Natural killer cell treated with Interleukin-12 subunit alpha and Interleukin-12 subunit beta and Interleukin-15 and Interleukin-18, amount 100 ng/mL, for 72 hours (primary cell): ENCODE results near the gene PALB2. TPM values are rescaled to one million over a fixed set of nuclear protein-coding genes. Genes with fewer than 3 reads are reported as not detected.
"Not testable (repeated sequence)": the region's sequence is repeated elsewhere in the genome, so short reads cannot be mapped to it uniquely, and the experiment has no call there.

Experiments
- ATAC-seq, 2 donors: fragments of 150-1000 bp; cut with Tn5 transposase in 1 of 2; sonication (Bioruptor Pico), chemical (Tn5 transposase) in 1 of 2; 2 replicates each; pipeline ENCODE4 v1.10.0; 2021
- DNase-seq: peaks from one replicate; pipeline ENCODE4 v3.0.0; 2022; ENCODE audit warnings: low spot score
- H3K27ac Mint-ChIP-seq, 2 donors: 1 replicate in 1 of 2; 2 replicates in 1 of 2; pipeline ENCODE4 v1.8.0; 2022; ENCODE audit warnings: mixed read lengths in 2 of 2, mild to moderate bottlenecking in 1 of 2, moderate library complexity in 1 of 2
- H3K27me3 Mint-ChIP-seq, 2 donors: 1 replicate in 1 of 2; 2 replicates in 1 of 2; pipeline ENCODE4 v1.8.0; 2022; ENCODE audit warnings: mixed read lengths in 2 of 2
- H3K36me3 Mint-ChIP-seq: one replicate; pipeline ENCODE4 v1.8.0; 2022; ENCODE audit warnings: mixed read lengths
- H3K4me1 Mint-ChIP-seq, 2 donors: 1 replicate in 1 of 2; 2 replicates in 1 of 2; pipeline ENCODE4 v1.8.0; 2022; ENCODE audit warnings: low read depth in 2 of 2, mixed read lengths in 2 of 2, mild to moderate bottlenecking in 1 of 2
- H3K4me3 Mint-ChIP-seq: one replicate; pipeline ENCODE4 v1.8.0; 2022; ENCODE audit warnings: mixed read lengths
- H3K9me3 Mint-ChIP-seq: 2 replicates; pipeline ENCODE4 v1.8.0; 2022; ENCODE audit warnings: mixed read lengths
- total RNA-seq, 2 donors: library from RNA; stranded (reverse); gene quantifications; one replicate each; pipeline ENCODE4 v1.2.3, GENCODE V29; 2022

PALB2 gene
- total RNA-seq, 2 donors from 2014 or later = 20.6 to 28.4 TPM

DNA sequence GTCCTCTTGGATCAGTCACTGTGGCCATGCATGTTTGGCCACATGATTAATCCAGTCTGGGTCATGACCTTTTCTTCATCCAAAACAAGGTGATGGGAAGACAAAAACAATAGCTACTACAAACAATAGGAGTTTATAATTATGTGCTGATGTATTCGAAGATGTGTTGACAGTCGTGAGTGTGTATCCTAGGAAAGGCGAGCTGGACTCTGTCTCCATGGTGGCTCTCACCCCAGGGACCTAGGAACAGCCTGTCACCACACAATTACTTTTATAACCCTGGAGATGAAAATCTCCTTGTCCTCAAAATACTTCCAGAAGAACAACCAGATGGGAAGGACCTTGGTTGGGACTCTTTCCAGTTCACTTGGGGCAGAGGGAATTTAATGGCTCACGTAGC, 27.8 kb upstream of the PALB2 start:
- Mint-ChIP-seq H3K4me3 (no peak overlapping the region), H3K9me3 (no peaks in the 10 kb centered on the region), H3K4me1 (peaks cover 17 to 19% of the 10 kb centered on the region in 2 donors), H3K36me3 (peaks cover 14% of the 10 kb centered on the region), H3K27ac (no peak overlapping the region), H3K27me3 (no peaks in the 10 kb centered on the region)
- no peak for ATAC-seq
- no peak for DNase-seq

GRCh38 chr16:23668225-23668624, 27.1 kb upstream of the PALB2 start:
- Mint-ChIP-seq H3K27me3 (no peaks in the 10 kb centered on the region), H3K9me3 (no peaks in the 10 kb centered on the region), H3K4me3 (no peak overlapping the region), H3K4me1 (peaks cover 17 to 19% of the 10 kb centered on the region in 2 donors), H3K27ac (no peak overlapping the region), H3K36me3 (peaks cover 14% of the 10 kb centered on the region)
- DNase-seq (no peak), ATAC-seq (no peak)

- H3K4me1 Mint-ChIP-seq = peaks cover 17 to 19% of the 10 kb centered on the region in 2 donors
- H3K9me3 Mint-ChIP-seq = no peaks in the 10 kb centered on the region
- no peaks in the 10 kb centered on the region for H3K27me3 Mint-ChIP-seq
- no peak overlapping the region for H3K27ac Mint-ChIP-seq
- no peak for DNase-seq
- peaks cover 22% of the 10 kb centered on the region for H3K36me3 Mint-ChIP-seq
- ATAC-seq = no peak
- H3K4me3 Mint-ChIP-seq = no peak overlapping the region
These were observed 26.2 kb upstream of the PALB2 start for GRCh38 chr16:23667355-23667659.

DNA sequence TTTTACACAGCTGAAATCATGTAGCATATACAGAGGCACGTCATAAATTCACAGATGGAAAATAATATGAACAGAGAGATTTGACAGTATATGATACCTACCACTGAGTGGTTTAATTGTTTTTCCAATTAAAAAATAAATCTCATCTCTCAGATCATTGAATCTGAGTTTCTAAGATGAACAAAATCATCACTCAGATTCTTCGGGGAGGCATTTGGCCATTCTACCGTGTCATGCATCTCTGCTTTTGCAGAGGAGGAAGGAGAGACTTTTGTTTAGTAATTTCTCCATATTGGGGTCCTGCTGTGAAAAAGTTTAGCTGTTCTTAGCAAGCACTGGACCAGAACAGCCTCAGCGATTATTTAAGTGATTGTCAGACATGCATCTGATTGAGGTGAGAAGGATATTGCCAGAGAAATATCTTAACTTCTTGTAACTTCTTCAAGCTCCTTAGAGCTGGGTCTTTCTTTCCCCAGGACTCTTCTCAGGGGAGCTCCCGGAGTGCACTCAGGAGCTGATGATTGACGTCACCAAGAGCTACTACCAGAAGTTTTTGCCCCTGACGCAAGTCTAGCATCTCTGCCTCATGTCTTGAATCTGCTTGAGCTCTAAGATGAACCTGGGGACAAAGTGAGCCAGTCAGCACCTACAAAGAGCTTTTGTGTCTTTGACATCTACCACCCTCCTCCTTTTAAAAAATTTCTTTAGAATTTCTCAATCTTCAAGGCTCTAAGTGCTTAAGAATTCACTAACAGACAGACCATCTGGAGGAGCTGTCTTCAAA, 25.7 kb upstream of the PALB2 start:
- H3K36me3 Mint-ChIP-seq = peaks cover 22% of the 10 kb centered on the region
- H3K27me3 Mint-ChIP-seq = no peaks in the 10 kb centered on the region
- ATAC-seq (no peak), DNase-seq (no peak)
- no peaks in the 10 kb centered on the region for H3K9me3 Mint-ChIP-seq
- peaks cover 17 to 18% of the 10 kb centered on the region in 2 donors for H3K4me1 Mint-ChIP-seq
- no peak overlapping the region for H3K4me3 Mint-ChIP-seq
- H3K27ac Mint-ChIP-seq = no peak overlapping the region

GRCh38 chr16:23663918-23664317, 22.8 kb upstream of the PALB2 start:
- ATAC-seq = no peak
- Mint-ChIP-seq H3K27me3 (no peaks in the 10 kb centered on the region), H3K27ac (no peak overlapping the region), H3K9me3 (no peaks in the 10 kb centered on the region), H3K4me3 (no peak overlapping the region), H3K36me3 (peaks cover 36% of the 10 kb centered on the region), H3K4me1 (peaks cover 0 to 2% of the 10 kb centered on the region in 2 donors)
- DNase-seq = no peak

DNA sequence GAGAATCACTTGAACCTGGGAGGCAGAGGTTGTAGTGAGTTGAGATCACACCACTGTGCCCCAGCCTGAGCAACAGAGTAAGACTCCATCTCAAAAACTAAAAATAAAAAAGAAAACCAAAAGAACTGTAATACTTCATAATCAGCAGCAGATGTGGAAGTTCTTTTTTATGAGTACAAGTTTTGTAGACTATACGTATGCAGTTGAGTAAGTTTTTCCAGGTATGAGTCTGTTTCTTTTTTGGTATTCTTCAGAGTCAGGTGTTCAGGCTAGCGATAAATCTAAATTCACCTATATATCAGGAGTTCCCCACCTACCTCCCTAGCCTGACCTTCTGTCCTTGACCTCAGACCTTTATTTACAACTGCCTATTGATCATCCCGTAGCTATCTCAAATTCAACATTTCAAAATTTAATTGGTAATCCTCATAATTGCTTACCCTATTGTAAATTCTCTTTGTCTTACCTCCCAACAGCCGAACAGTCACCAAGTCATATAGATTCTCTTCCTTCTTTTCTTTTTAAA, 10.9 kb upstream of the PALB2 start:
- no peaks in the 10 kb centered on the region for H3K27me3 Mint-ChIP-seq
- H3K4me3 Mint-ChIP-seq = no peak overlapping the region
- peaks cover 17 to 21% of the 10 kb centered on the region in 2 donors for H3K4me1 Mint-ChIP-seq
- DNase-seq (no peak), ATAC-seq (no peak)
- peaks cover 24% of the 10 kb centered on the region for H3K36me3 Mint-ChIP-seq
- H3K27ac Mint-ChIP-seq = no peak overlapping the region
- H3K9me3 Mint-ChIP-seq = no peaks in the 10 kb centered on the region

GRCh38 chr16:23650674-23651416, 9.7 kb upstream of the PALB2 start:
- Mint-ChIP-seq H3K9me3 (no peaks in the 10 kb centered on the region), H3K36me3 (peaks cover 24% of the 10 kb centered on the region), H3K4me1 (peaks cover 22 to 25% of the 10 kb centered on the region in 2 donors), H3K27me3 (no peaks in the 10 kb centered on the region), H3K27ac (no peak overlapping the region), H3K4me3 (no peak overlapping the region)
- no peak for DNase-seq
- no peak for ATAC-seq

DNA sequence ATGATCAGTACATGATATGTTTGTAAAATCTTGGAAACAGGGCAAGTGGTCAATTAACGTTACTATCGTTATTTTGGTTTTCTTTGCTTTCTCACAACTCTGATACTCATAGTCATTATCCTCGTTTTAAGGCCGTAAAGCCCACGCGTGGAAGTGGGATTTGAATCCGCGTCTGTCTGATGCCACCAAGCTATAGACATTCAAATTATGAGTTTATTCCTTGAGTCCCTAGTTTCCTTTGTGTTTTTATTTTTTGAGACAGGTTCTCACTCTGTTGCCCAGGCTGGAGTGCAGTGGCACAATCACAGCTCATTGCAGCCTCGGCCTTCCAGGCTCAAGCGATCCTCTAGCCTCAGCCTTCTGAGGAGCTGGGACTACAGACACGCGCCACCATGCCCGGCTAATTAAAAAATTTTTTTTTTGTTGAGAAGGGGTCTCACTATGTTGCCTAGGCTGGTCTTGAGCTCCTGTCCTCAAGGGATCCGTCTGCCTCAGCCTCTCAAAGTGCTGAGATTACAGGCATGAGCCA, 1.2 kb upstream of the PALB2 start:
- DNase-seq (no peak), ATAC-seq (no peak)
- Mint-ChIP-seq H3K27me3 (no peaks in the 10 kb centered on the region), H3K36me3 (peaks cover 17% of the 10 kb centered on the region), H3K4me1 (peaks cover 21 to 28% of the 10 kb centered on the region in 2 donors), H3K9me3 (no peaks in the 10 kb centered on the region), H3K4me3 (peak overlapping the region; percentile 97), H3K27ac (peak overlapping the region; percentile 88 to 98)

- H3K9me3 Mint-ChIP-seq = no peaks in the 10 kb centered on the region
- peaks cover 15 to 21% of the 10 kb centered on the region in 2 donors for H3K4me1 Mint-ChIP-seq
- ATAC-seq (no peak), DNase-seq (no peak)
- peak overlapping the region; percentile 97 for H3K4me3 Mint-ChIP-seq
- peak overlapping the region; percentile 88 to 98 for H3K27ac Mint-ChIP-seq
- H3K27me3 Mint-ChIP-seq = no peaks in the 10 kb centered on the region
- H3K36me3 Mint-ChIP-seq = peaks cover 16% of the 10 kb centered on the region
These were observed 537 bp downstream of the PALB2 start for GRCh38 chr16:23640615-23640930.

DNA sequence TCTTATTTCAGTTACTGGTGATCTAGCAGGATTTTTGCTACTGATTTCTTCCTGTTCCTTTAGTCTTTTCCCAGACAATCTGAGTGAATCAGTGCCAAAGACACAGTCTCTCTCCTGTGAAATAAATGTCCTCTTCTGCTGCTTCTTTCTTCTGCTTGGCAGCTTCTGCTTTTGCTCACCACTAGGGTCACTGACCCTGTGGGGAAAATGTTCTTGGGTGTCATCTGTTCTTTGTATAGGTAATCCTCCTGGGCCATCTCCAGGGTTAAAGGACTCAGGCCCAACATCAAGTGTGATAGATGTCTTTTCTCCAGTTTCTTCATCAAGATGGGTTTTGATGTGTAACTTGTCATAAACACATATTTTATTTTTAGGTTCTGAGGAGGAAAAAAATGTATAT, 5.2 kb downstream of the PALB2 start:
- no peak for ATAC-seq

DNA sequence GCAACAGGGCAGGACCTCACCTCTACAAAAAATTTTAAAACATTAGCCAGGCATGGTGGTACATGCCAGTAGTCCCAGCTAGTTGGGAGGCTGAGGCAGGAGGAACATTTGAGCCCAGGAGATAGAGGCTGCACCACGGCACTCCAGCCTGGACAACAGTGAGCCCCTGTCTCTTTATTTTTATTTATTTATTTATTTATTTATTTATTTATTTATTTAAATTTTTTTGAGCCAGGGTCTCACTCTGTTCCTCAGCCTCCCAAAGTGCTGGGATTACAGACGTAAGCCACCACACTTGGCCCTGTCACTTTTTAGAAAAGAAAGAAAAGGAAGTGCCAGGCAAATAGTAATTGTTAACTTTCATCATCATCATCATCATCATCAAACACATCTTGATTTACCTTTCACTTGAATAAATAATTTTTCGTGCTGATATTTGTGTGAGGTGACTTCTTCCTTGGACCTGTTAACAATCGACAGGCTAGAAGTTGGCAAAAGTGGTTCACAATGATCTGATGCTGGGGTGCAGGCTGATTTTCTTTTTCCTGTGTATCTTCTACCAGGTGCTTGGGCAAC, 6.6 kb downstream of the PALB2 start:
- Mint-ChIP-seq H3K4me3 (no peak overlapping the region), H3K27me3 (no peaks in the 10 kb centered on the region), H3K27ac (no peak overlapping the region), H3K9me3 (no peaks in the 10 kb centered on the region), H3K36me3 (peaks cover 24% of the 10 kb centered on the region), H3K4me1 (no peaks in the 10 kb centered on the region)
- ATAC-seq = no peak
- DNase-seq = no peak

More for the DNA sequence above, 5.2 kb downstream of the PALB2 start:
- DNase-seq = no peak
- Mint-ChIP-seq H3K4me1 (peaks cover 7 to 9% of the 10 kb centered on the region in 2 donors), H3K27me3 (no peaks in the 10 kb centered on the region), H3K36me3 (peaks cover 14% of the 10 kb centered on the region), H3K9me3 (no peaks in the 10 kb centered on the region), H3K27ac (no peak overlapping the region), H3K4me3 (no peak overlapping the region)

DNA sequence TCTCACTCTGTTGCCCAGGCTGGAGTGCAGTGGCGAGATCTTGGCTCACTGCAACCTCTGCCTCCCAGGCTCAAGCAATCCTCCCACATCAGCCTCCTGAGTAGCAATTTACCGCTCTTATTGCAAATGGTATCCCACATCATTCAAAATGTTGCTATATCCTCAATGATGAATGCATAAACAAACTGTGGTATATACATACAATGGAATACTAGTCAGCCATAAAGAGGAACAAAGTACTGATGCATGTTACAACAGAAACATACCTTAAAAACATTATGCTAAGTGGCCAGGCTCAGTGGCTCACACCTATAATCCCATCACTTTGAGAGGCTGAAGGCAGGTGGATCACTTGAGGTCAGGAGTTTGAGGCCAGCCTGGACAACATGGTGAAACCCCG, 9.2 kb downstream of the PALB2 start:
- not testable (repeated sequence) for ATAC-seq, H3K27ac Mint-ChIP-seq, DNase-seq, H3K4me3 Mint-ChIP-seq, H3K27me3 Mint-ChIP-seq, H3K9me3 Mint-ChIP-seq, H3K4me1 Mint-ChIP-seq
- peaks cover 28% of the 10 kb centered on the region for H3K36me3 Mint-ChIP-seq

DNA sequence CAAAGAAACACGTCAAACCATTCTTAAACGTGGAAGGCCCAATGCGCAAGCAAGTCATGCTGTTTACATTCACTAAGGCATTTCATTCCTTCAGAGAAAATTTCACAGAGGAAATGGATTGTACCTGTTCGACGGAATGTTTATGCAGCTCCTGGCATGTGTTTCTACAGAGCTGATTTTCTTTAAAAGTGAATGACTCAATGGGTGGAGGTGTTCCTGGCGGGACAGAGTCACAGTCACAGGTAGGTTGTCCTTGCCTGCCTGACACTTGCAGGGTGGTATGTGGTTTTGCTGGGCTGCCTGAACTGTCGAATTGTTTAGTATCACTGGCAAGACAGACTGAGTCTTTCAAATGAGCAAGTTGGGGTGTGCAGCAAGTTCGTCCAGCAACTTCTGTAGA, 11.6 kb downstream of the PALB2 start:
- H3K27ac Mint-ChIP-seq = no peak overlapping the region
- no peaks in the 10 kb centered on the region for H3K27me3 Mint-ChIP-seq
- H3K4me3 Mint-ChIP-seq = no peak overlapping the region
- H3K9me3 Mint-ChIP-seq = no peaks in the 10 kb centered on the region
- no peak for ATAC-seq
- H3K4me1 Mint-ChIP-seq = no peaks in the 10 kb centered on the region
- peaks cover 13% of the 10 kb centered on the region for H3K36me3 Mint-ChIP-seq
- no peak for DNase-seq

DNA sequence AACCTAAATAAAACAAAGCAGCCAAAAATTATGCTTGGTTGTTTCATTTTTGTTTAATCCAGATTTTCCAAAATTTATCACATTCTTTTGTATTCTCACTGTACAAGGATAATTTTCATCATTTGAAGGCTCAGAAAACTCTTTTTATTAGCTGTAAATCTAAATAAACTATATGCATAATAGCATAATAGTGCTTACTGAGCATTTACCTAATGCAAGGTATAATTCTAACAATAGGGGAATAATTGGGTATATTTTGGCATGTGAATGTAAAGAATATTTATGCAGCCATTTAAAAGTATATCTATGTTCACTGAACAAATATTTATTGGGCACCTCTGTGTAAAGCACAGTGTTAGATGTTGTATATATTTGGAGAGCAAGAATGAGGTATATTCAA, 17.0 kb downstream of the PALB2 start:
- Mint-ChIP-seq H3K4me3 (no peak overlapping the region), H3K36me3 (peaks cover 19% of the 10 kb centered on the region), H3K9me3 (no peaks in the 10 kb centered on the region), H3K4me1 (no peaks in the 10 kb centered on the region), H3K27ac (no peak overlapping the region), H3K27me3 (no peaks in the 10 kb centered on the region)
- ATAC-seq (no peak), DNase-seq (no peak)
